ENCODE data around the gene RIN3. TPM values are rescaled to one million over a fixed set of nuclear protein-coding genes. Genes with fewer than 3 reads are reported as not detected.

Gene RIN3
- total and polyA plus RNA-seq, 8 donors: 13.8 to 54.8 (median 18.0) TPM

- Histone ChIP-seq H3K4me3 (no peak overlapping the region), H3K36me3 (no peaks in the 10 kb centered on the region), H3K27ac (no peak overlapping the region), H3K9me3 (no peaks in the 10 kb centered on the region), H3K4me1 (peaks cover 16 to 45% of the 10 kb centered on the region in 2 donors), H3K27me3 (no peaks in the 10 kb centered on the region)
- DNase-seq: no peak
- TF ChIP-seq CTCF (IDR thresholded peaks at IDR 0.05): no peak
- no peak for ATAC-seq
- intact Hi-C loops (cut with DNase I): no loop called here
These were observed 29.4 kb downstream of the RIN3 start for GRCh38 chr14:92542766-92543554.

- no peak for ATAC-seq
These were observed 30.6 kb downstream of the RIN3 start for GRCh38 chr14:92544051-92544720.

GRCh38 chr14:92546347-92547053, 32.9 kb downstream of the RIN3 start:
- H3K27ac ChIP-seq: peak overlapping the region in 1 of 2 donors; percentile 37

More at GRCh38 chr14:92544051-92544720, 30.6 kb downstream of the RIN3 start:
- no peak for TF ChIP-seq CTCF (IDR thresholded peaks at IDR 0.05)
- H3K27me3 ChIP-seq: no peaks in the 10 kb centered on the region
- no peaks in the 10 kb centered on the region for H3K36me3 ChIP-seq
- peak overlapping the region in 1 of 2 donors; percentile 28 for H3K27ac ChIP-seq
- intact Hi-C loops (cut with DNase I): no loop called here
- H3K4me1 ChIP-seq: peaks cover 15 to 44% of the 10 kb centered on the region in 2 donors
- DNase-seq: no peak
- H3K4me3 ChIP-seq: no peak overlapping the region
- H3K9me3 ChIP-seq: no peaks in the 10 kb centered on the region

GRCh38 chr14:92549105-92549858, 35.7 kb downstream of the RIN3 start:
- DNase-seq: no peak
- H3K4me3 ChIP-seq: no peak overlapping the region
- H3K27ac ChIP-seq: peak overlapping the region; percentile 54 to 60
- no peaks in the 10 kb centered on the region for H3K36me3 ChIP-seq
- no peak for TF ChIP-seq CTCF (IDR thresholded peaks at IDR 0.05)
- peaks cover 7 to 68% of the 10 kb centered on the region in 2 donors for H3K4me1 ChIP-seq
- intact Hi-C loops (cut with DNase I): no loop called here
- H3K9me3 ChIP-seq: no peaks in the 10 kb centered on the region
- H3K27me3 ChIP-seq: no peaks in the 10 kb centered on the region
- peak; percentile 33 for ATAC-seq

More at GRCh38 chr14:92546347-92547053, 32.9 kb downstream of the RIN3 start:
- TF ChIP-seq CTCF (IDR thresholded peaks at IDR 0.05): no peak
- Histone ChIP-seq H3K9me3 (no peaks in the 10 kb centered on the region), H3K27me3 (no peaks in the 10 kb centered on the region), H3K4me1 (peaks cover 3 to 40% of the 10 kb centered on the region in 2 donors), H3K36me3 (no peaks in the 10 kb centered on the region), H3K4me3 (no peak overlapping the region)
- ATAC-seq: no peak
- DNase-seq: no peak
- intact Hi-C loops (cut with DNase I): no loop called here
